ENCODE results near the gene FXYD1. TPM values are rescaled to one million over a fixed set of nuclear protein-coding genes. Genes with fewer than 3 reads are reported as not detected.
A peak's percentile ranks its signal among the peaks of the same experiment; 100 is the strongest.

The FXYD1 gene
- total RNA-seq, 4 donors from 2014 or later: 2.0 to 10.9 (median 6.7) TPM

GRCh38 chr19:35120898-35121297 is 17.7 kb upstream of the FXYD1 start:
- H3K27me3 ChIP-seq: no peaks in the 10 kb centered on the region
- H3K9me3 ChIP-seq: no peaks in the 10 kb centered on the region
- peaks cover 75% of the 10 kb centered on the region for H3K4me1 ChIP-seq
- no peak for DNase-seq (ENCODE audit: low spot score in 2 of 2)
- peak overlapping the region; percentile 95 for H3K27ac ChIP-seq
- WGBS: 71% methylated on average over 7 of the region's 7 CpGs
- peak overlapping the region; percentile 57 for H3K4me3 ChIP-seq
- peaks cover 7% of the 10 kb centered on the region for H3K36me3 ChIP-seq
- TF ChIP-seq POLR2AphosphoS5 (IDR thresholded peaks at IDR 0.05): no peak
- no peak for TF ChIP-seq POLR2A (IDR thresholded peaks at IDR 0.05)
- TF ChIP-seq EP300 (IDR thresholded peaks at IDR 0.05): no peak
- no peak for TF ChIP-seq CTCF (IDR thresholded peaks at IDR 0.05)

GRCh38 chr19:35122687-35123551 is 15.7 kb upstream of the FXYD1 start:
- DNase-seq (ENCODE audit: low spot score in 2 of 2): no peak
- Histone ChIP-seq H3K4me1 (peaks cover 93% of the 10 kb centered on the region), H3K4me3 (no peak overlapping the region), H3K27ac (peak overlapping the region; percentile 95), H3K9me3 (no peaks in the 10 kb centered on the region), H3K36me3 (peaks cover 7% of the 10 kb centered on the region), H3K27me3 (no peaks in the 10 kb centered on the region)
- WGBS: 55% methylated on average over 12 of the region's 19 CpGs
- TF ChIP-seq POLR2AphosphoS5 (IDR thresholded peaks at IDR 0.05) (no peak), POLR2A (IDR thresholded peaks at IDR 0.05) (no peak), CTCF (IDR thresholded peaks at IDR 0.05) (no peak), EP300 (IDR thresholded peaks at IDR 0.05) (no peak)

- Histone ChIP-seq H3K27ac (peak overlapping the region; percentile 95), H3K36me3 (peaks cover 7% of the 10 kb centered on the region), H3K9me3 (no peaks in the 10 kb centered on the region), H3K4me1 (peaks cover 94% of the 10 kb centered on the region), H3K27me3 (no peaks in the 10 kb centered on the region), H3K4me3 (peak overlapping the region; percentile 47)
- DNase-seq (ENCODE audit: low spot score in 2 of 2): no peak
- no peak for TF ChIP-seq POLR2A (IDR thresholded peaks at IDR 0.05)
- TF ChIP-seq POLR2AphosphoS5 (IDR thresholded peaks at IDR 0.05): peak in 2 of 3 donors; percentile 16 to 81
- 24% methylated on average over 5 of the region's 5 CpGs for WGBS
Observed at GRCh38 chr19:35123573-35123972, 15.1 kb upstream of the FXYD1 start.

GRCh38 chr19:35124098-35125060 is 14.2 kb upstream of the FXYD1 start:
- Histone ChIP-seq H3K27me3 (no peaks in the 10 kb centered on the region), H3K4me1 (peaks cover 86% of the 10 kb centered on the region), H3K36me3 (peaks cover 7% of the 10 kb centered on the region), H3K4me3 (peak overlapping the region; percentile 47), H3K27ac (peak overlapping the region; percentile 95), H3K9me3 (no peaks in the 10 kb centered on the region)
- 5% methylated on average over 21 of the region's 42 CpGs for WGBS
- TF ChIP-seq EP300 (IDR thresholded peaks at IDR 0.05) (no peak), POLR2A (IDR thresholded peaks at IDR 0.05) (peak in 1 of 2 donors; percentile 65), POLR2AphosphoS5 (IDR thresholded peaks at IDR 0.05) (peak in 2 of 3 donors; percentile 33 to 55), CTCF (IDR thresholded peaks at IDR 0.05) (no peak)
- peak; percentile 96 to 97 for DNase-seq (ENCODE audit: low spot score in 2 of 2)

- WGBS: 70% methylated on average over 19 of the region's 19 CpGs
- Histone ChIP-seq H3K9me3 (no peaks in the 10 kb centered on the region), H3K27ac (peak overlapping the region; percentile 95), H3K4me3 (peak overlapping the region; percentile 47), H3K36me3 (peaks cover 7% of the 10 kb centered on the region), H3K27me3 (no peaks in the 10 kb centered on the region), H3K4me1 (peaks cover 86% of the 10 kb centered on the region)
- no peak for DNase-seq (ENCODE audit: low spot score in 2 of 2)
- TF ChIP-seq POLR2A (IDR thresholded peaks at IDR 0.05) (no peak), CTCF (IDR thresholded peaks at IDR 0.05) (no peak), EP300 (IDR thresholded peaks at IDR 0.05) (no peak), POLR2AphosphoS5 (IDR thresholded peaks at IDR 0.05) (no peak)
Observed at GRCh38 chr19:35125270-35125717, 13.3 kb upstream of the FXYD1 start.
